B cell (primary cell): ENCODE results near the gene PSMB3. TPM values are rescaled to one million over a fixed set of nuclear protein-coding genes. Genes with fewer than 3 reads are reported as not detected.

ENCODE experiments used
- ATAC-seq: fragments of 200-7000 bp; cut with Tn5 transposase; one replicate; pipeline ENCODE4 v1.10.0; 2021; ENCODE audit warnings: low read depth, mild to moderate bottlenecking, moderate number of reproducible peaks, moderate library complexity
- CTCF ChIA-PET: fragments of 350-600 bp; sonication (Branson Sonifier 250); formaldehyde crosslinking; loops from one replicate; lab custom pipeline; 2021; ENCODE audit warnings: antibody characterized with exemption, inconsistent platforms; lab: Charles Lee
- POLR2A ChIA-PET: fragments of 350-600 bp; sonication (Branson Sonifier 250); formaldehyde crosslinking; loops from one replicate; lab custom pipeline; 2021; ENCODE audit warnings: antibody characterized with exemption; lab: Charles Lee
- DNase-seq: peaks from one replicate; pipeline ENCODE4 v3.0.0; 2013
- H2AFZ ChIP-seq: 2 replicates; pipeline ENCODE4 v1.6.1; 2012; ENCODE audit warnings: mild to moderate bottlenecking, low read depth, low read length; ENCODE audit not compliant: insufficient read depth, poor library complexity, severe bottlenecking
- H3K27ac ChIP-seq, 2 donors: 1 replicate in 1 of 2; 2 replicates in 1 of 2; pipeline ENCODE4 v1.5.1; 2012 to 2013; ENCODE audit warnings: low read length in 2 of 2, mild to moderate bottlenecking in 2 of 2, moderate library complexity in 1 of 2
- H3K27me3 ChIP-seq, 4 experiments: fragments of 200-600 bp in 1 of 4; sonication (generic) in 1 of 4; replicated peaks in 1 of 4; 1 replicate in 2 of 4; 2 replicates in 2 of 4; pipeline versions ENCODE4 v1.6.1 to v1.7.0; 2013 to 2016; ENCODE audit warnings: low read length in 3 of 4, mild to moderate bottlenecking in 2 of 4, mixed read lengths in 1 of 4, moderate library complexity in 1 of 4; ENCODE audit not compliant: insufficient read depth in 4 of 4, control insufficient read depth in 3 of 4; ENCODE audit errors: control extremely low read depth in 1 of 4
- H3K36me3 ChIP-seq, 2 experiments: replicated peaks in 1 of 2; 1 replicate in 1 of 2; 2 replicates in 1 of 2; pipeline versions ENCODE4 v1.6.1 to v1.7.1; 2013; ENCODE audit warnings: low read length in 1 of 2; ENCODE audit not compliant: insufficient read depth in 2 of 2, control insufficient read depth in 1 of 2; ENCODE audit errors: control extremely low read depth in 1 of 2, extremely low read depth in 1 of 2
- H3K4me1 ChIP-seq, 2 donors: fragments of 200-600 bp in 1 of 2; sonication (generic) in 1 of 2; 1 replicate in 1 of 2; 2 replicates in 1 of 2; pipeline versions ENCODE4 v1.5.1 to v1.6.1; 2013 to 2017; ENCODE audit warnings: low read length in 2 of 2; ENCODE audit not compliant: control insufficient read depth in 2 of 2, insufficient read depth in 2 of 2
- H3K4me2 ChIP-seq: replicated peaks from 2 replicates; pipeline ENCODE3; 2012; ENCODE audit warnings: mild to moderate bottlenecking, low read depth, low read length; ENCODE audit not compliant: poor library complexity, severe bottlenecking
- H3K4me3 ChIP-seq, 5 experiments: fragments of 200-600 bp in 1 of 5; sonication (generic) in 1 of 5; 1 replicate in 3 of 5; 2 replicates in 2 of 5; pipeline versions ENCODE4 v1.5.1 to v1.7.0; 2011 to 2016; ENCODE audit warnings: low read length in 4 of 5, mild to moderate bottlenecking in 4 of 5, low read depth in 2 of 5, control low read depth in 1 of 5, moderate library complexity in 1 of 5; ENCODE audit not compliant: insufficient read depth in 1 of 5; ENCODE audit errors: control extremely low read depth in 1 of 5, extremely low read depth in 1 of 5
- H3K79me2 ChIP-seq: fragments of 200-600 bp; sonication (generic); one replicate; pipeline ENCODE4 v1.6.0; 2016; ENCODE audit warnings: low read length; ENCODE audit not compliant: control insufficient read depth, insufficient read depth
- H3K9ac ChIP-seq: fragments of 200-600 bp; sonication (generic); 2 replicates; pipeline ENCODE4 v1.6.1; 2017; ENCODE audit warnings: mild to moderate bottlenecking, low read length, moderate library complexity
- H3K9me3 ChIP-seq, 3 donors: one replicate each; pipeline versions ENCODE4 v1.6.1 to v1.7.1; 2013; ENCODE audit warnings: low read length in 2 of 3; ENCODE audit not compliant: control insufficient read depth in 2 of 3, insufficient read depth in 1 of 3; ENCODE audit errors: control extremely low read depth in 1 of 3
- H4K20me1 ChIP-seq: 2 replicates; pipeline ENCODE4 v1.6.0; 2012; ENCODE audit warnings: mild to moderate bottlenecking, low read length; ENCODE audit not compliant: insufficient read depth, control insufficient read depth, poor library complexity, severe bottlenecking
- H3K27ac Mint-ChIP-seq: one replicate; pipeline ENCODE4 v1.8.0; 2021; ENCODE audit warnings: mixed read lengths
- H3K27me3 Mint-ChIP-seq: one replicate; pipeline ENCODE4 v1.8.0; 2021; ENCODE audit warnings: mixed read lengths
- H3K4me1 Mint-ChIP-seq: one replicate; pipeline ENCODE4 v1.8.0; 2021; ENCODE audit warnings: mixed read lengths
- H3K4me3 Mint-ChIP-seq: one replicate; pipeline ENCODE4 v1.8.0; 2021; ENCODE audit warnings: mixed read lengths
- H3K9me3 Mint-ChIP-seq: one replicate; pipeline ENCODE4 v1.8.0; 2022; ENCODE audit warnings: mixed read lengths; ENCODE audit not compliant: insufficient read depth
- EZH2 ChIP-seq: IDR thresholded peaks from 2 replicates; pipeline ENCODE4 v1.6.1; 2012; ENCODE audit warnings: borderline replicate concordance, low read depth, mild to moderate bottlenecking, moderate library complexity, low read length; ENCODE audit not compliant: insufficient read depth, poor library complexity, severe bottlenecking
- WGBS: methylation state at CpG from one replicate; pipeline ENCODE4 v1.1.5; 2013; ENCODE audit warnings: missing lambda C conversion rate; ENCODE audit not compliant: insufficient coverage; 5-methylcytosine and 5-hydroxymethylcytosine counted together
- intact Hi-C: fragments of 100-400 bp; cut with micrococcal nuclease; formaldehyde crosslinking; loops from one replicate; pipeline ENCODE4 v1.10.0; 2022
- polyA plus RNA-seq: library from polyadenylated mRNA; depleted of rRNA; stranded (reverse); fragments of >200 nt; gene quantifications from 2 replicates; pipeline ENCODE4 v1.2.3, GENCODE V29; 2012
- total RNA-seq, 2 donors: library from RNA; stranded (reverse); fragments of 120-200 nt in 1 of 2; gene quantifications; 1 replicate in 1 of 2; 2 replicates in 1 of 2; pipeline versions ENCODE4 v1.2.3 to v1.2.4, GENCODE V29; 2013 to 2022
- TF ChIP-seq, protein P1 (sequence below): fragments of 200-600 bp; IDR thresholded peaks from one replicate; pipeline ENCODE4 v1.8.0; 2022; ENCODE audit warnings: antibody characterized with exemption, mild to moderate bottlenecking

The PSMB3 gene
- total and polyA plus RNA-seq, 2 donors (not counting 1 experiment from before 2014, with no cell fraction given), result 109 to 184 TPM

DNA sequence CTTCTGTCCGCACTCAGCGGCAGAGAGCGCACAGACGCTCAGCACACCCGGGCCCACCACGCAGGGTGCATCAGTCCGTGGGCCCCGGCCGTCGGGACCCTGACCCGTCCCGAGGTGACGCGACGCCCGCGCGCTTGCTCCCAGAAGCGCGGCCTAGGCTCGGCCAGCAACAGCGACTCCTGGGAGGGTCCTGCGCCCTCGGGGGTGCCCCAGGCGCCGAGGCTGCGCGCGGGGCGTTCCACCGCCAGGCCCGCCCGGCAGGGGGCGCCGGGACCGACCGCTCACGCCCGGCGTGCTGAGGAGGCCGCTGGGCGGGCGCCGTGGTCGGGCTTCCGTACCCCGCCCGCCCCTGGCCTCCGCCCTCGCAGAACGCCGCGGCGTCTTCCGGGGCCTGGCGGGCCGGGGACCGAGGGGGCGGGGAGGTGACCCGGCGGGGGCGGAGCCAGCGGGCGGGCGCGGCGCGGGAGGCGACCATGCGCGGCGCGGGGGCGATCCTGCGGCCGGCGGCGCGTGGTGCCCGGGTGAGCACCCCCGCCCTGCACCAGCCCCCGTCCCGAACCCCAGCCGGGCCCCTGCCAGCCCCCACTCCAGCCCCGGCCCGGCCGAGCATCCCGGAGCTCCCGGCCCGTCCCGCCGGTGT is 22.5 kb upstream of the PSMB3 start, which contains the start of gene CISD3:
CISD3 (plus strand) TSS at position 456 of the 640 bp plus-strand sequence; CDS start at position 474, 18 bp downstream.
- Histone ChIP-seq H3K27ac (peak within 1 kb of the TSS; percentile 79), H4K20me1 (no peaks in the 10 kb centered on the region)
- peak within 1 kb of the TSS; percentile 89 for H3K27ac Mint-ChIP-seq

More for the DNA sequence above, 22.5 kb upstream of the PSMB3 start, which contains the start of gene CISD3:
- H3K4me2 ChIP-seq, result peak within 1 kb of the TSS; percentile 93
- H3K4me3 ChIP-seq, result peak within 1 kb of the TSS; percentile 13 to 85 (median 62)
- ChIA-PET CTCF (interaction anchor here (1.7 to 6.4 kb wide), 7 partner anchors 8 to 171 kb away, joined by 3 to 54 read pairs (median 9); partner anchors contain the start of genes EPOP and PSMB3), POLR2A (interaction anchor here (0.6 to 1.4 kb wide), 6 partner anchors 9 to 424 kb away, joined by 3 to 7 read pairs (median 3); no protein-coding TSS in a partner anchor)
- Mint-ChIP-seq H3K9me3 (no peaks in the 10 kb centered on the region), H3K4me3 (peak within 1 kb of the TSS; percentile 87), H3K27me3 (no peaks in the 10 kb centered on the region), H3K4me1 (peaks cover 59% of the 10 kb centered on the region)
- WGBS, result under 1% methylated on average over 92 of the region's 92 CpGs
- TF ChIP-seq, protein P1, sequence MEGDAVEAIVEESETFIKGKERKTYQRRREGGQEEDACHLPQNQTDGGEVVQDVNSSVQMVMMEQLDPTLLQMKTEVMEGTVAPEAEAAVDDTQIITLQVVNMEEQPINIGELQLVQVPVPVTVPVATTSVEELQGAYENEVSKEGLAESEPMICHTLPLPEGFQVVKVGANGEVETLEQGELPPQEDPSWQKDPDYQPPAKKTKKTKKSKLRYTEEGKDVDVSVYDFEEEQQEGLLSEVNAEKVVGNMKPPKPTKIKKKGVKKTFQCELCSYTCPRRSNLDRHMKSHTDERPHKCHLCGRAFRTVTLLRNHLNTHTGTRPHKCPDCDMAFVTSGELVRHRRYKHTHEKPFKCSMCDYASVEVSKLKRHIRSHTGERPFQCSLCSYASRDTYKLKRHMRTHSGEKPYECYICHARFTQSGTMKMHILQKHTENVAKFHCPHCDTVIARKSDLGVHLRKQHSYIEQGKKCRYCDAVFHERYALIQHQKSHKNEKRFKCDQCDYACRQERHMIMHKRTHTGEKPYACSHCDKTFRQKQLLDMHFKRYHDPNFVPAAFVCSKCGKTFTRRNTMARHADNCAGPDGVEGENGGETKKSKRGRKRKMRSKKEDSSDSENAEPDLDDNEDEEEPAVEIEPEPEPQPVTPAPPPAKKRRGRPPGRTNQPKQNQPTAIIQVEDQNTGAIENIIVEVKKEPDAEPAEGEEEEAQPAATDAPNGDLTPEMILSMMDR, result peak; percentile 71
- no peak for TF ChIP-seq EZH2
- peak within 1 kb of the TSS; percentile 77 for H3K9ac ChIP-seq
- no peaks in the 10 kb centered on the region for H3K79me2 ChIP-seq
- DNase-seq, result peak; percentile 92
- H3K27me3 ChIP-seq, result no peaks in the 10 kb centered on the region
- peaks cover 0 to 5% of the 10 kb centered on the region in 2 experiments for H3K36me3 ChIP-seq
- peak within 1 kb of the TSS; percentile 83 for H2AFZ ChIP-seq
- intact Hi-C loops, result loop anchor here (1.0 kb wide), 4 partner anchors 22 to 53 kb away; partner anchors contain the start of genes MLLT6 and PSMB3
- peaks cover 32 to 60% of the 10 kb centered on the region in 2 donors for H3K4me1 ChIP-seq
- peak; percentile 91 for ATAC-seq
- H3K9me3 ChIP-seq, result peaks cover 0 to 13% (median 0%) of the 10 kb centered on the region in 3 donors
